Skin of body (tissue), 2 donors: ENCODE results near the gene RFC2. TPM values are rescaled to one million over a fixed set of nuclear protein-coding genes. Genes with fewer than 3 reads are reported as not detected.

Experiments
- DNase-seq: peaks from one replicate; lab custom pipeline; 2025; lab: John Stamatoyannopoulos, UW
- total RNA-seq: library from RNA; depleted of rRNA; stranded (reverse); fragments of >200 nt; gene quantifications from one replicate; pipeline ENCODE4 v1.2.3, GENCODE V29; 2014

RFC2 gene
- 17.0 TPM for total RNA-seq

DNA sequence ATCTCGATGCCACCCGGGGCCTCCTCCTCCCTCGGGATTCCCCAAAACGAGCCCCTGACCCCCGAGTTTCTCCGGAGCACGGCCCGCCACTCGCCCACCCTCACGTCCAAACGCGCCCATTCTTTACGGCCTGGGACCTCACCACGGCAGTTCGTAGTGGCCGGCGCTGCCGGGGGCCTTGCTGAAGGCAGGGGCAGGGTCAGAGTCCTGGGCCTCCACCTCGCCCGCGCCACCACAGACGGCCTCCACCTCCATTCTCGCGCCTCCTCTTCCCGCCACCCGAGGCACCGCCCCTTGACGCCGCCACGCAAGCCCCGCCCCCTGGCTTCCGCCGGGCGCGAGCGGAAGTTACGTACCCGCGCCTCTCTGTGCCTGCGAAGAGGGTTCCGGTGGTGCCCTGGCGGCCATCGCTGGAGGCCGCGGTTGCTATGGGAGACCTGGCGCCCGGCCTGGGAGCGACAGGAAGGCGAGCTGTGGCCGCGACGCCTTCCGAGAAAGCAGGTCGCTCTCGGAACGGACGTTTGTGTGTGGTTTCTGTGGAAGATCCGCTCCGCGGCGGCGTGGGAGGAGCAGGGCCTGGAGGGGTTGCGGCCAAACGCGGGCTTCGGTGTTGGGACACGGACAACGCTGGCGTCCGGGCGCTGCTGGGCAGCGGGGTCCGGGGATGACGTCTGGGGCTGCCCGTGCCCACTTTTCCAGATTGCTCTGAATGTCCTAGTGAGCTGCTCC, at the start of gene RFC2:
RFC2 (minus strand) TSS at position 271 of the 729 bp plus-strand sequence; CDS start at position 255, 16 bp downstream.
- DNase-seq: peak; percentile 96

DNA sequence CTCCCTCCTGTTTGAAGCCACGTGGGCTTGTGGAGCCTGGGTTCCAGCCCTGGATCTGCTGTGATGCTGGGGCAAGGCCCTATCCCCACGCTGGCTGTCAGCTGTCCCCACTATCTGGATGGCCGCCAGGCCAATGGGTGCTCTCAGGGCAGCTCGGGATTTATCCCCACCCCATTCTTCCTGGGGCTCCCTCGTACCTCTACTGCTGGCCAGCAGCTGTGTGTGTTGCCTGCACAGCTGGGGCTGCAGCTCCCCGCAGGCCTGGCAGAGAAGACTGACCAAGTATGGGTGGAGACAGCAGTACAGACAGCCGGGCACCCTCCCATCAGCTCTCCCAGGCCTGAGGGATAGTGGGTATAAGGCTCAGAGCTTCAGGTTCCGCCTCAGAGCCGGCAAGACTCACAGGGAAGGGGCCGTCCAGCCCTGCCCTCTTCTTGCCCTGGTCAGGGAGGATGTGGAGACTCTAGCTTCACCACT, 48.6 kb upstream of the RFC2 start:
- DNase-seq: no peak

DNA sequence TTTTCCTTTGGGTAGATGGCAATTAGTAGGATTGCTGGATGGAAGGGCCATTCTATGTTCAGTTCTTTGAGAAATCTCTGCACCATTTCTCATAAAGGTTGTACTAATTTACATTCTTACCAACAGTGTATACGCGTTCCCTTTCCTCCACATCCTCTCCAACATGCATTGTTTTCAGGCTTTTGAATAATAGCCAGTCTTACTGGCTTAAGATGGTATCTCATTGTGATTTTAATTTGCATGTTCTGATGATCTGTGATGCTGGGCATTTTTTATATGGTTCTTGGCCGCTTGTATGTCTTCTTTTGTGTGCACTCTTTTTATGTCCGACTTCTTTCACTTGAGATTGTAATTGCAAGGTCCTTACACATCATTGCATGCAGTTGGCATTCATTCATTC, 46.7 kb upstream of the RFC2 start:
- no peak for DNase-seq

DNA sequence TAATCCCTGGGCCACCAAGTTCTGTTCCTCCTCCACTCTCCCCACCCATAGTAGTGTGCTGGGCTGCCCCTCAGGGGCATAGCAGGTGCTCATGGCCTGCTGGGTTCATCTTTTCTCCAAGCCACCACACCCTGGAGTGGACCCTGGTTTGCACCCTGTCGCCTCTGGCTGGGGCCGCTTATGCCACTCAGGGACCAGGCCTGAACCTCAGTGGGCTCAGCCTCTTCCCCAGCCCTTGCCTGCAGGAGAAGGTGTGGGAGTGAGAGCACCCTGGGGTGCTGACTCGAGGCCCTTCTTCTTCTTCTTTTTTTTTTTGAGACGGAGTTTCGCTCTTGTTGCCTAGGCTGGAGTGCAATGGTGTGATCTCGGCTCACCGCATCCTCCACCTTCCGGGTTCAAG, 45.2 kb upstream of the RFC2 start:
- DNase-seq: no peak

DNA sequence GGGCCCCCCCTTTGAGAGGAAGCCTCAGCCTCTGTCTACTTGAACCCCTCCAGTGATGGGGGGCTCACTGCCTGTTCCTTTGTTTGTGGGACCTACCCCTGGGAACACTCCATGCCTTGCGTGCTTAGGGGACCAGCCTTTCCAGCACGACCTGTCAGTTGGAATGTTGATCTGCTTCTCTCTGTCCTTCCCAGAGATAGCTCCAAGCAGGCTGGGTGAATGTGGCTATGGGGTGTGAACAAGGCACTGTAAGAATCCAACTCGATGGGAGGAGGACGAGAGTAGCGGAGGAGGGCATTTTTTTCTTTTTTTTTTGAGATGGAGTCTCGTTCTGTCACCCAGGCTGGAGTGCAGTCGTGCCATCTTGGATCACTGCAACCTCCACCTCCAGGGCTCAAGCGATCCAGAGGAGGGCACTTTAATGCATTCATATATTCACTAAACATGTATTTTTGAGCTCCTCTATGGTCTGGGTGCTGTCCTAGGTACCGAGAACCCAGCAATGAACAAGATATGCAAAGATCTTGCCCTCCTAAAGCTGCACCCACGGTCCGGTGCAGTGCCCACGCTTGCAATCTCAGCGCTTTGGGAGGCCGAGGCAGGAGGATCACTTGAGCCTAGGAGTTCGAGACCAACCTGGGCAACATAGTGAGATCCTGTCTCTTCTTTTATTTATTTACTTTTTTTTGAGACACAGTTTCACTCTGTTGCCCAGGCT, 43.5 kb upstream of the RFC2 start:
- no peak for DNase-seq

DNA sequence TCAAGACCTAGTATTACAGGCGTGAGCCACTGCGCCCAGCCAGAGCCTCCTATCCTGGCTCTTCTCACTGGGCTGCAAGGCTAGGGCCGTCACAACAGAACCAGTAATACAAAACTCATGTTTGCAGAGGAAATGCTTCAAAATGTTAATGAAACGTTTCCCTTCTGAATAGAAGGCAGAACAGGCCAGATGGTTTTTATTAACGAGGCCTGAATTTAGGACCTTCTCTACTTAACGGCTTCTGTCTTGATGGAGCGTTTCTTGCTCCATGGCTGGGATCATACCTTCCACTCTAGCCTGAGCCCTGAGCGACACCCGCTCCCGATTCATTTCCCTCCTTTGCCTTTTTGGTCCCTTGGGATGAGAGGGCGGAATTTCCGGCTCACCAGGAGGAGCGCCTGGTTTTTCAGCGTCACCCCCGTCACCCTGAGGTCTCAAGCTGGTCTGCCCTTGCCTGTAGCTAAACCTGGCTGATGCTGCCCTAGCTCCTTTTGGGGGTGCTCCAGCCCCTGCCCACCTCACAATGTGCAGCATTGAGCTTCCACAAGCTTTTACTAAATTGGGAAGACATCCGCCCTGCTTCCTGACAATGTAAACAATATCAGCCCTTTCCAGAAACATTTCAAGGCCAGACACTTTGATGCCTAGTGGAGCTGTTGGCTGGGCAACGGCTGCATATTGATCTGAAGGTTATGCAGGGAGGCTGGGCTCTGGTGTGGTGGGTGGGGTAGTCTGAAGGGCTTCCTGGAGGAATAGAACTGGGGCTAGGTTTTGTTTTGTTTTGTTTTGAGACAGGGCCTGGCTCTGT, 40.2 kb upstream of the RFC2 start:
- DNase-seq: peak; percentile 64

DNA sequence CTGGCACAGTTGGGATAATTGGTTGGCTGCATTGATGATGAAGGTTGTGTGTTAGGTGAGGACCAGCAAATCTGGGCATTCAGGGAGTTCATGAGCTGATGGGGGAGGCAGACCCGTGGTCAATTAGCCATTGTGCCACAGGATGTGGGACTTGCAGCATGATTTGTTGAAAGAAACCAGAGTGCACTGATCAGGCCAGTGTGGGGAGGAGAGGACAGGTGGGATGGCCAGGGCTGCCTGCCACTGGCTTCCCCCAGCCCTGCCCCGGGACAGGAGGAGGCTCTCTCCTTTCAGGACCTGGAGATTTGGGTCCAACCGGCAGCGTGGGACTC, 39.3 kb upstream of the RFC2 start:
- no peak for DNase-seq

DNA sequence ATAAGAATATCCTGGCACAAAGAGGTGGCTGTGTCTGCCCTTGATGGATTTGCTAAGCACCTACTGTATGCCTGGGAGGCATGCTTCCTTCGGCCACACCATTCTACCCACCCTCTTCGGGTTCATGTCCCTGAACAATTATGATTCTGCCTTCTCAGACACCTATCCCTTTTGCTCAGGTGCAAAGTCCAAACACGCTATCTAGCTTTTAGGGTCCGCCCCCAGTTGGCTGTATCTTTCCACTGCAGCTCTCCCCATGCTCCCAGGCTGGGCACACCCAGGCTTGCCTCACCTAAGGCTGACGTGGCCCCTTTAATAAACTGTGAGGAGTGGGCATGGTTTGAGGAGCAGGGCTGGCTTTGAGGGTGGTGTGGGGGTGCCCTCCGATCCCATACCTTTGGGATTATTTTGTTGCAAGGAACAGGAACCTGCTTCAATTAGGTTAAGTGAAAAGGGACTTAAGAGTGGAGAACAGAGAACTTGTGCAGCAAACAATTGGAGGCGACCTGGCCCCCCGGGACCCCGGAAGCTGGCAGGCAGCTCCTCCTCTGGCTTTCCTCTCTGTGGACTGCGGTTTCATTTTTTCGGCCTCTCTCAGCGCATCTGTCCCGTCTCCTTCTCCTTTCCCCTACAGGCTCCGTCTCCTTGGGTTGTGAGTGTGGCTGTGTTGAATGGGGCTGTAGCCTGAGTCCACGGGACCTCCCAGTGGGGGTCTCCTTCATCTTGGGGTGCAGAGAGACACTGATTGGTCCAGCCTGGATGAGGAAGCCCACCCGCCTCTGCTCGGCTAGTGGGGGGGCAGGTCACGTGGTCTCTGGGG, 38.8 kb upstream of the RFC2 start:
- no peak for DNase-seq

DNA sequence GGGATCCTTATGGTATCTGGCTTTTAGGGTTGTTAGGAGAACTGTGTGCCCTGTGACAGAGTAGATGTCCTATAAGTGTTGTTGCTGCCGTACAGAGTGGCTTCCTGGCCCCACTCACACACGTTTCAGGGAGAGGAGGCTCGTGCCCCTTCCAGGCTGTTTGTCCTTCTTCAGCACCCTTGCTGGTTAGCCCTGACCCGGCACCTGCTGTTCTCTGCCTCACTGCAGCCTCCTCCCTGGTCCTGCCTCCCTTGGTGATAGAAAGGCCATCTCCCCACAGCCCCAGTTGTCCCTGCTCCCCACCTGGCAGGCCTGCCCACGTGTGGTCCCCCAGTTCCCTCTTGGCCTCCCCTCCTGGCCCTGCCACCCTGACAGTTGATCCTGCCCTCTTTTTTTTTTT, 37.3 kb upstream of the RFC2 start:
- DNase-seq: no peak

DNA sequence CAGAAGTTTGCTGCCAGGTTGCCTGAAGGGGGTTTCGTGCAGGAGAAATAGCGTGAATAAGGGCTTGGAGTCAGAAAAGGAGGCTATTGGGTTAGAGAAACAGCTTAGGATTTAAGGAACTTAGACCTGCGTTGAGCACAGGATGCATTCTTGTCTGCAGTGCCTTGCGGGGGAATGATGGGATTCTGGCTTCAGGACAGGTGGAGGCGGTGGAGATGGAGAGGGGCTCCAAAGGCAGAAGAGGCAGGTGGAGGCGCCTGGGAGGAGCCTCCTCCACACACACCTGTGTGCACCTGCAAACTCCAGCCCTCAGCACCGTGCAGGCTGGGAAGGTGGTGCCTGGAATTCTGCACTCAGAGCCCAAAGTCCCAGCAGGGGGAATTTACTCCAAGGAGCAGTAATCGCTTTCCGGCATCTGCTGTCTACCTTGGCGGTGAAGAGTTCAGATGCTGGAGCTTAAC, 36.8 kb upstream of the RFC2 start:
- DNase-seq: no peak

DNA sequence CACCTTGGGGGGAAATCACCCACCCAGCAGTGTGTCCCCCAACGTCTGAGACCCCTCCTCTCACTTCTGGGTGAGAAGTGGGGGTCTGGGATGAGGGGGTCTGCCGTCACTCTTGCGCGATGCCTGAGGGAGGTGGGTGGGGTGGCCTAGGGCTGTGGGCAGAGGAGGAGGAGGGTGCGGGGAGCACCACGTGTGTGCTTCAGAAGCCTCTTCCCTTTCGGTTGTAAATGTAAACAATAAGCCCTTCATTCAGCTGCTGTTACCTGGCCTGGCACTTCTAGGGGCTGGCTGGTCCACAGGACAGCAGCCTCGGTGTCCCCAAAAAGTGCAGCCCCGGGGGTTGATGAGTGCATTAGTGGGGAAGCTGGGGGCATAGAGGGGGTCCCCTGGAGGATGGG, 36.4 kb upstream of the RFC2 start:
- DNase-seq: no peak

DNA sequence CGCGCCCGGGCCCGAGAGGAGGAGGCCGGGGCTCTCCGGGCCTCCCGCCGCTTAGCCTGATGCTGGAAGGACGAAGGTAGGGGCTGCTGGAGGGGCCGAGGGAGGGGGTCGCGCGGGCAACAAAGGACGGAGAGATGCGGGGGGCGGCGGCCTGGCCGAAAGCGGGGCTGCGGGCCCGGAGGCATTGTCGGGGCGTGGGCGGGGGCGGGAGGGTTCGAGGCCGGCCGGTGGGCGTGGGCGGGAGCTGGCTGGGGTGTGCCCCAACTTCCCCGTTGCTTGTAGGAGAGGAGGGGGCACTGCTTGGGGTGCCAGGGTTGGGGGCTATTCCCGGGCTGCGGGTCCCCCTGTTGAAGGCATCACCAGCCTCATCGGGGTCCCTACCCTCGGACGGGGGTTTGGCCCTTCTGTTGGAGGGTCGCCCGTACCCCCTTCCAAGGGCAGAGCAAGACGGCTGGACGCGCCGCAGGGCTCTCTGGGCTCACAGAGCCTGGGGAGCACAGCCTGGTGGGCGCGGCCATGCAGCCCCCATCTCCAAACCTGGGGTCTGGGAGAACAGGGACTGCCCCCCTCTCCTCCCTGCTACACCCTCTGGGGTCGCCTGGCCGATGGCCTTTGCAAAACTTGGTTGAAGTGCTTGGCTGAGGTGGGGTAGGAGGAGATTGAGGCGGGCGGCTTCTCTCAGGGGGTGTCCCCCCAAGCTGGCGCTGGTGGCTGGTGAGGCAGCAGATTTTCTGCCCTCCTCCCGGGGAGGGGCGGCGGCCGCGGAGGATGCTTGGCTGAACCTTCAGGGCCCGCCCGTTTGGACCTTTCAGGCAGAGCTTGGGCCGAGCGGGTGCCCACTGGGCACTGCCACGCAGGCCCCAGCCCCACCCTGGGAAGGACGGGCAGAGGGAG, 35.7 kb upstream of the RFC2 start:
- no peak for DNase-seq

DNA sequence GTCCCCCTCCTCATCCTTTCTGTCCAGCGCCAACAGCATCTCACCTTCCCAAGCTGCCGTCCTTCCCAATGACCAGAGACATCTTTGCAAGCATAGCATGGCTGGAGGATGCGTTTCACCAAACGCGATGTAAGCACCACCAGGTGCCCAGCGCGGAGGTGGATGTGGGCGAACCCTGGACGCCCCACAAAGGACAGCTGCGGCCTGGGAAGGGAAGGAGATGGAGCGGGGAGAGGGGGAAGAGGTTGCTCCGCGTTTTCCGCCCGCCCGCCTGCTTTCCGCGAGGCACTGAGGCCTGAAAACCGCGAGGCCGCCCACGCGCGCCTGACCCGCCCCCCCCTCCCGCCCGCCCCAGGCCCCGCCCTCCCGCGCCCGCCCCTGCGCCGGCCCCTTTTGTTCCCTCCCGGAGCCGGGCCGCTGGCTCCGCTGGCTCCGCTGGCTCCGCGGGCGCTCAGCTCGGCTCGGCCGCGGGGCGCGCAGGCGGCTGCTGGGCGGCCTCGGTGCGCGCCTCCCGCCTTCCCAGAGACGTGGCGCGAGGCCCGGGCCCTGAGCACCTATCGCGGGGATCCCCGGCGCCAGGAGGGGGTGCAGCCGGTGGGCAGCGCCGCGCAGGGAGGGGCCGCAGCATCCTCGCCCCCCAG, 34.9 kb upstream of the RFC2 start, which contains the start of gene CLIP2:
CLIP2 (plus strand) TSS at position 390 of the 641 bp plus-strand sequence. CDS start 28,140 bp downstream, outside the sequence.
- peak; percentile 76 for DNase-seq

DNA sequence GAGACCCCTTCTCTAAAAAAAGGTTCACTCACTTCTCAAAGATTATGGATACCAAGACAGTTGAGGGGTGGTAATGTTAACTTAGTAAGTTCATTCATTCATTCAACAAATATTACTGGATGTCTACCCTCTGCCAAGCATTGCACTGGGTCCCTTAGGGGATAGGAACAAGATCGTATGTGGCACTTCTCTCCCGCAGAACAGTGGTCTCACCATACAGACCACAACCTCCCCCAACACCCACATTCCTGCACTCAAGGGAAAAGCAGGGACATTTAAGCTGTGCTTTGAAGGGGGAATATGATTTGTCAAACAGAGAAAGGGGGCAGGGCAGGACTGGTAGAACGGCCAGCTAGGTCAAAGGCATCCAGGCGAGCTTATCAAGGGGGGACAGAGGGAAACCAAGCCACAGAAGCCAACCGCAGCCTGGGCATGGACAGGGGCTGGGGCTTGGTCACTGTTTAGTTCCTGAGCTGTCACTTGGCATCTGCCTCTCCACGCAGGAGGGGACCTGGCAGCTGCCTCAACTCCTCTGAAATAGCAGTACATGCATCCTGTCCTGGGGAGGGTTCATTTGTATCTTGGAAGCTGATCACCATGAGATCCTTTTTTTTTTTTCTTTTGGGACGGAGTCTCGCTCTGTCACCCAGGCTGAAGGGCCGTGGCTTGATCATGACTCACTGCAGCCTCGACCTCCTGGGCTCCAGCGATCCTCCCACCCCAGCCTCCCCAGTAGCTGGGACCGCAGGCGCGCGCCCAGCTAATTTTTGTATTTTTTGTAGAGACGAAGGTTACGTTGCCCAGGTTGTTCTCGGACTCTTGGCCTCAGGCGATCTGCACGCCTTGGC, 34.1 kb upstream of the RFC2 start:
- no peak for DNase-seq

DNA sequence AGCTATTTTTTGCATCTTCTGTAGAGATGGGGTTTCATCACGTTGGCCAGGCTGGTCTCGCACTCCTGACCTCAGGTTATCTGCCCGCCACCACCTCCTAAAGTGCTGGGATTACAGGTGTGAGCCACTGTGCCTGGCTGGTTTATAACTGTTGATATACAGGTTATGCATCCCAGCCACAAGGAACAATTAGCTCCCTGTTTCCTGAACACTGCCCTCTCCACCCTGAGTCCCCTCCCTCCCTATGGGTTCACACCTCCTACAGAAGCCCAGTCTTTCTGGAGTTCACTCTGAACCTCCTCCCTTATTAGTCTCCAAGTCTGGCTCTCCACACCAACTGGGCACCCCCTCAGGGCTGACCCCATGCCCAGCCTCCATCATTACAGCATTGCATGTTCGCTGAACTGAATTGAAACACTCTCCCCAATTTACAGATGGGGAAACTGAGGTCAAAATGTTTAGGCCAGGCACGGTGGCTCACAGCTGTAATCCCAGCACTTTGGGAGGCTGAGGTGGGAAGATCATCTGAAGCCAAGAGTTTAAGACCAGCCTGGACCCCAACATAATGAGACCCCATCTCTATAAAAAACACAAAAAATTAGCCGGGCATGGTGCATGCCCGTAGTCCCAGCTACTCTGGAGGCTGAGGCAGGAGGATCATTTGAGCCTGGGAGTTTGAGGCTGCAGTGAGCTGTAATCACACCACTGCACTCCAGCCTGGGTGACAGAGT, 33.3 kb upstream of the RFC2 start:
- no peak for DNase-seq

DNA sequence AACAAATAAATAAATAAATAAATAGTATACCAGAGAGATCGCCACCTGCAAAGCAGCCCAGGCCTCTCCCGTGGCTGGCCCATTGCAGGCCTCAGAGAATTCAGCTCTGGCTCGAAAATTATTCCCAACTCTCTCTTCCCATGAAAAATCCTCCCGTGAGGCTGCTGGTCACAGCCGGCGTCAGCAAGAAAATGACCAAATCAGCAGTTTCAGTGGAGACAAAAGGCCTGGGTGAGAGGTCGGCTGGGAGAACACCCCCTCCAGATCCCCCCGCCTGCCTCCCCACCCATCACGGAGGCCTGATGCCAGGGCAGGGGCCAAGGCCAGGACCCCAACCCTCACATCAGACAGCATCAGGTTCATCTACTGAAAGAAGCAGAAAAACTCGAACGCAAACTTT, 31.9 kb upstream of the RFC2 start:
- no peak for DNase-seq

DNA sequence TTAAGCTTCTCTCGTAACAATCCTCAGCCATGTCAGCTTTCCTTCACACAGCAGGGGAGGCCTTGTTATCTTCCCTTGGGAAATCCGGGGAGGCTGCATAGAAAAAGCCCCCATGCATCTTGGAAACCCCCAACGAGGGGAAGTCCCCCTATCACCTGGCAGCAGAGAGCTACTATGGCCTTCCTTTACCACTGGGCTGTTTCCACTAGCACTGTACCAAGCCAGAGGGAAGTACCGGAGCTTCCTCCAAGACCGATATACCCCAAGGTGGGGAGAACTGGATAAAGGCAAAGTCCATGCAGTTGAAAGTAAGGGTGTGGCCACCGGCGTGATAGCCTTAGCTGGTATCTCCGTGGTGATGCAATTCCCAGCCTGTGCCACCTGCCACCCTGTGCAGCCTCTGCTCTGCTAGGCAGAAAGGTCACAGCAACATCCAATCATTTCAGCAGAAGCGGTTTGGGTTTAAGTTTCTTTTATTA, 30.6 kb upstream of the RFC2 start:
- no peak for DNase-seq
